DMS53 treated with DMSO at 0.1 percent for 48 hours (cell line): ENCODE data around the gene ITGB3.
"Not testable (repeated sequence)": the region's sequence is repeated elsewhere in the genome, so short reads cannot be mapped to it uniquely, and the experiment has no call there.

Experiments used
- DNase-seq: peaks from one replicate; lab custom pipeline; 2025; ENCODE audit not compliant: unreplicated experiment; lab: John Stamatoyannopoulos, UW

Gene ITGB3

GRCh38 chr17:47253541-47254402 is at the start of gene ITGB3:
ITGB3 (plus strand) TSS chr17:47253827; CDS start chr17:47253862, 35 bp downstream.
- DNase-seq = peak; percentile 33

DNA sequence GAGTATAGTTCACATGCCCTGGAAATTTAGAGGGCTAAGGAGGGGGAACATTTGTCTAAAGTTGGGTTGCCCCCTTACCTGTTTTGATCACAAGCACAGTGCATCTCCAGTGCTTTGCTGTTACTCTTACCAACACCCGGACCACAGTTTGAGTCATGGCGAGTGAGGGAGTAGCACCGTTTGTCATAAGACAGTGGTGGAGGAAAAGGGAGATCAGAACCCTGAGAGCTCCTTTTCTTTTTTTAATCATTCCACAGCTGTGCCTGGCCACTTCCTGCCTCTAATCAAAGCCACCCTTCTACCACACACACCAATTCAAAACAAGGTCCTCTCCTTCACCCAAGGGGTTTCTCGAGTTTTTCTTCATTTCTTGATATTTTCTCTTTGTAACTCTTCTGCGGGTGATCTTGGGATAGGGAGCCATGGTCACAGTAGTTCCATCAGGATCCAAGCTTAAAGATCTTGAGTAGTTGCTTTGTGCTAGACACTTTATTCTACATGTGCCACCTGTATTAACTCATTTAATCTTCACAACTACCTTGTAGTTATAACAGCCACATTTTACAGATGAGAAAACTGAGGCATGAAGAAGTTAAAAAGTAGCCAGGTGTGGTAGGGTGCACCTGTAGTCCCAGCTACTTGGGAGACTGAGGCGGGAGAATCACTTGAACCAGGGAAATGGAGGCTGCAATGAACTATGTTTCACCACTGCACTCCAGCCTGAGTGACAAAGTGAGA is 49.5 kb upstream of the ITGB3 start:
- DNase-seq = no peak

DNA sequence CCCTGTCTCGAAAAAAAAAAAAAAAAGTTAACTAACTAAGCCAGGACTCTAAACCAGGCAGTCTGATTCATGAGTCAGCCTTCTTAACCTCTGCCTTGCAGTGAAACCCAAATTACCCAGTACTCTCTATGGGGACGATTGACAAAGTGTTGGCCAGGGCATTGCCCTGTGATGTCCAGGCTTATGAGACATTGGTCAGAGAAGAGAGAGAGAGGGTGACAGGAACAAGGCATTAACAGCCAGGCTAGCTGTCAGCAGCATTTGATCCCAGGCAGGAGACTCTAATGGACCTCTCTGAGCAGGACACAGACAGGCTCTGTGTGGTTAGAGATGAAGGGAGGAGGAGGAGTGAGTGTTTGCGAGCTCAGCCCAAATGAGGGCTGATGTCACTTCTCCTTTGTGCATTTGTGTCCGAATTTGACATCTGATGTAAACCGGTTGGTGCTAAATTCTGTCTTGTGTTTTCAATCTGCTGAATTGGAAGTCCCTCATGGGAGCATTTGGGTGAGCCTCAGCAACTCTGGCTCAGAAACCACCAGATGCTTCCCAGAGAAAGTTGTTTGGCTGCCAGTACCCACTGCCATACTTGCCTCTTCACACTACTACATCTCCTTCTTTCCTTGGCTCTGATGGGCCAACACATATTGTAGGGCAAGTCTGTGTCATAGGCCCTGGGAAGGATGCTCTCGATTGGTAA is 48.8 kb upstream of the ITGB3 start:
- DNase-seq = no peak

DNA sequence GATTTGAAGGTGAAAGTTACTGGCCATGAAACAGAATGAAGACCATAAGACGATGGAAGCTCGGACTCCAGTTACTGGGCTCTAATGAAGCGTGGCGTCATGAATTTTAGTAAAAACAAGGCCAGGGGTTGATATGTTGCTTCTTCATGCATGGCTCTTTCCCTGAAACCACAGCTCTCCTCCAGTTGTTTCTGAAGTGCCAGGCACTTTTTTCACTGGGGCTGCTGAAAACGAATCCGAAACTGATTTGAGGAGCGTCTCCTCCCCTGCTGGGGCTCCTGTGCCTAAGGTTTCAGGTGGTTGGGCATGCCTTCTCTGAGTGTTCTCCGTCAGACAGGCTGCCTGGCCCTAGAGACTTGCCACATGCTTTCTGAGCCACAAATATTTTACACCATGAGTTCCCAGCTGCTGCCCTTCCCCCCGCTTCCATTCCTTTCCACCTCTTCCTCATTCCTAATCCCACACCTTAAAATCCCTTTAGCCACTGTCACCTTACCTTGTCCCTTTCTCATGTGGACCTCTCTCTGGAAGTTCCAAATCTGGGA is 48.1 kb upstream of the ITGB3 start:
- DNase-seq = no peak

- no peak for DNase-seq
These were observed 46.2 kb upstream of the ITGB3 start for GRCh38 chr17:47207143-47208067.

- DNase-seq = no peak
These were observed 44.7 kb upstream of the ITGB3 start, which contains the start of gene MYL4 for GRCh38 chr17:47208744-47209488. MYL4 (plus strand) TSS chr17:47209348; CDS start chr17:47209423, 75 bp downstream.

- DNase-seq = no peak
These were observed 44.1 kb upstream of the ITGB3 start for GRCh38 chr17:47209499-47209898.

- DNase-seq = no peak
These were observed 43.5 kb upstream of the ITGB3 start for GRCh38 chr17:47210105-47210504.

DNA sequence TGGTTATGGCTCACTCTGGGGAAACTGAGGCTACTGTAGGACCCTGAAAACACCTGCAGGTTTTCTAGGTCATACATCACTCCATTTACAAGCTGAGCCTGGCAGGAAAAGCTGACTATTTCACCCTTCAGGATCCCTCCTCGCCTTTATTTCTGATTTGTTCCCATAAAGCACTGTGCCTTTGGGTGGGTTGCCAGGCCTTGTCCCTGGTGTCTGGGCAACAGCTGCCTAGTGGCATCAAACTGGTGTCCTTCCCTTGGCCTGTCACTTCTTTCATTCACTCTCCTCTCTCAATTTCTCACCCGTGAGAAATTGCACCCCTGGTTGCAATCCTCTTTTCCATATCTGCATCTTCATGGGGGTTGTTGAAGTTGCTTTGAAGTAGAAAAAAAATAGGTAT is 42.8 kb upstream of the ITGB3 start:
- no peak for DNase-seq

DNA sequence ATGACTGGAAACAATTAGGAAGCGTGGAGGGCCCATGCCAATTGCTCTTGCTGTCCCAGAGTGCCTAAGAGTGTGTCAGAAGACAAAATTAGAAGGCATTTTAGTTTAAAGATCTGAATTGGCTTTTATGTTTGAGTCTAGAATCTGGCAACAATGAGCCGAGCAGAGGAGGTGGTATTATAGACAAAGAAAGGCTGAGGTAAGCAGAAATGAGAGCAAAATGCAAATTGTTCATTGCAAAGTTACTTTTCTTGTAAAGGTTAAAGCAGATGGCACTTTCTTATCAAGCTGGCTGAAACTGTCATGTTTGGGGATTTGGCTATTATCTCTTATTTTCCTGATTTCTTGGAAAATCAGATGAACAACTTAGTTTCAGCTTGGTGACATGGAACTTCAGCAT is 41.2 kb upstream of the ITGB3 start:
- DNase-seq = no peak

- DNase-seq = no peak
These were observed 40.1 kb upstream of the ITGB3 start for GRCh38 chr17:47213540-47213939.

DNA sequence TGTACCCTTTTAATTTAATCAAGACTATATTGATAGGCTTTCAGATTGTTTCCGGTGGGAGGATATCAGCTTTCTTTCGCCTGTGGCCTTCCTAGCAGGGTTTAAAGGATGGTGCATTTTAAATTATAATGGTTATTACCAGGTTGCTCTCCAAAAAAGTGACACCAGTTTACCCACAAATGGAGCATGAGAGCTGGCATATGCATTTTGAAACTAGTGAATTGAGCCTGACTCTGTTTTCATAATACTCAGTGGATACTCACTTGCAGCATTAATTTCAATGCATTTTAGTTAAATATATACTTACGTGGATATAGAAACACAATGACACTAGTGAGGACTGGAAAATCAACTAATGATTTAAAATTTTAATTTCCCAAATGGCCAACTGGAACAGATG is 38.7 kb upstream of the ITGB3 start:
- no peak for DNase-seq

DNA sequence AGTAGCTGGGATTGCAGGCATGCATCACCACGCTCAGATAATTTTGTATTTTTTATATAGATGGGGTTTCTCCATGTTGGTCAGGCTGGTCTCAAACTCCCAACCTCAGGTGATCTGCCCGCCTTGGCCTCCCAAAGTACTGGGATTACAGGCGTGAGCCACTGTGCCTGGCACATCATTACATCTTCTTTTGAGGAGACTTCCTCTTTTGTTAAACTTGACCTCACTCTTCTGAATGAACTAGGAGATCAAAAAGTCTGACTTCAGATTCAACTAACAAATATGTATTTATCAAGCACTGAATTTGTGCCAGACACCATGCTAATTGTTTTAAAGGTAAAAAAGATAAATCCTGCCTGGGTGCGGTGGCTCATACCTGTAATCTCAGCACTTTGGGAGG is 36.8 kb upstream of the ITGB3 start:
- DNase-seq = not testable (repeated sequence)

DNA sequence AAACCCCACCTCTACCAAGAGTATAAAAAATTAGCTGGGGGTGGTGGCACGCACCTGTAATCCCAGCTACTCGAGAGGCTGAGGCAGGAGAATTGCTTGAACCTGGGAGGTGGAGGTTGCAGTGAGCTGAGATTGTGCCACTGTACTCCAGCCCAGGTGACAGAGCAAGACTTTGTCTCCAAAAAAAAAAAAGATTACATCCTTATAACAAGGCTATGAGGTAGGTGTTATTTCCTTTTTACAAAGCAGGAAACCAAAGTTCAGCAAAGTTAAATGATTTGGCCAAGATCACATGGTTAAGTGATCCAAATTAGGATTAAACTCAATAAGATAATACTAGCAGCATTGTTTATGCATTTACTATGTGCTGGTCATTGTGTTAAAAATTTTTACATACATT is 36.3 kb upstream of the ITGB3 start:
- DNase-seq = not testable (repeated sequence)

DNA sequence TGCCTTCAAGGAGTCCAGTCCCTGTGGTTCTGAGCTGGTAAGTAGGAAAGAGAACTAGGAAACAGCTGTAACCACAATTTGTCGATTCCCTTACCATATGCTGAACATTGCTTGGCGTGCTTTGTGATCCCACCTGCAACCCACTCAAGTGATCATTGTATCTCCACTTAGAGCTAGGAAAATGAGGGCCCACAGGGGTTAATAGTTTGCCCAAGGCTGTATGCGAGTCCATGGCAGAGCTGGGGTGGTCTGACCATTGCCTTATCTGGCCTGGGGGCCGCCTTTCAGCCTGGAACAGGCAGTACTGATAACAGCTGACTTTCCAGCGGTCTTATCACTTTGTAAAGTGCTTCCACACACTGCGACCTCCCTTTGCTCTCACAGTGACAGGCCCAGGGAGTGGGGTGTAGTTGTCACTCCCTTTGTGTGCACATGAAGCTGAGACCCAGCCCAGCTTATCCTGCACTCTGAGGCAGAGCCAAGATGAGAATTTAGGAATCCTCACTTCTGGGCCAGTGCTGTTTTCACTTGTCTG is 34.7 kb upstream of the ITGB3 start:
- no peak for DNase-seq

DNA sequence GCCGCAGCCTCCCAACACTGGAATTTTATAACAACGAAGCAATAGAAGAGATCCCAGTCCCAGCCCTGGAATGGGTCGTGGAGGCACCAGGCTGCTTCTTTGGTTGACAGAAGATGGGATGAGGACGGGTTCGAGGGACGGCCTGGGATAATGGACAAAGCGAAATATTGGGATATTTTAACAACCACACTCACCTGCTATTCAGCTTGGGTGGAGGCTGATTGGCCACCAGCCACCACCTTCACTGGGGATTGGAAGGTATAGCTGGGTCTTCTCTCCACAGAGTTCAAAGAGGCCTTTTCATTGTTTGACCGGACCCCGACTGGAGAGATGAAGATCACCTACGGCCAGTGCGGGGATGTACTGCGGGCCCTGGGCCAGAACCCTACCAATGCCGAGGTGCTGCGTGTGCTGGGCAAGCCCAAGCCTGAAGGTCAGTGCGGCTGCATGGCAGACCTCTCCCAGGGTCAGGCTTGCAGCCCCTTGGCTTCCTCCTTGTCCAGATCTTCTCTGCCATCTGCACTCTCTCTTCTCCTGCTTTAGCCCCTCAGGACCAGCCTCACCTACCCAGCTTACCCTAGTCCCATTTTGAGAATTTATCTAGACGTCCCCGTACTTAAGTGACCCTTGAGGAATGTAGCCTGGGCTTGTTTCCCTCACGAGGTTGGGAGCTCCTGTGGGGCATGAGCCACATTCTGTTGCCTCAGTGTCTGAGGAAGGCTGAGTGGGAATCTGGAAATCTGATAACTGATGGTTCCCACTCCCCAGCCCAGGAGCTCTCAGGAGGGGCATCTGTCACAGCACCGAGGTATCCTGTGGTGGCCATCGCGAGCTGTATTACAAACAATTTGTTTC is 33.8 kb upstream of the ITGB3 start:
- no peak for DNase-seq

GRCh38 chr17:47220531-47220999 is 33.1 kb upstream of the ITGB3 start:
- peak; percentile 38 for DNase-seq

DNA sequence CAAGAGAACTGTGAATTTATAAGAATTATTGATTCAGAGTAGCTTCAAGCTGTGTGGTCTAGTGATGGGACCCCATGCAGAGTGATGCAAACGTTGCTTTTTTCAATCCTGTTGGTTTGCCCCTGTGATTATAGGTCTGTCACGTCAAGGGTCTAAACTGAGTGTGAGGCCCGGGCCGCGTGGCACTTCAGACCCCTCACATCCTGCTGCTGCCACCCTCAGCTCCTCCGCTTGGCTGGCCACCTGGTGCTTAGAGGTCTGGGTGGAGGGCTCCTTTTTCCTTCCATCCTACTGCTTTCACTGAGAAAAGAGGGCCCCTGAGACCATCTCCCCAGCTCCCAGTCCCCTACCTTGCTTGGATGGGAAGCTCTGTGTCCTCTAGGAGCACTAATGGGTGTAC is 32.5 kb upstream of the ITGB3 start:
- no peak for DNase-seq
